Measurements from ENCODE around the gene TMCO5A. TPM values are rescaled to one million over a fixed set of nuclear protein-coding genes. Genes with fewer than 3 reads are reported as not detected.

Gene TMCO5A
- total and polyA plus RNA-seq, 2 donors (not counting 3 experiments of a cell fraction or from before 2014, with no cell fraction given) = not detected

DNA sequence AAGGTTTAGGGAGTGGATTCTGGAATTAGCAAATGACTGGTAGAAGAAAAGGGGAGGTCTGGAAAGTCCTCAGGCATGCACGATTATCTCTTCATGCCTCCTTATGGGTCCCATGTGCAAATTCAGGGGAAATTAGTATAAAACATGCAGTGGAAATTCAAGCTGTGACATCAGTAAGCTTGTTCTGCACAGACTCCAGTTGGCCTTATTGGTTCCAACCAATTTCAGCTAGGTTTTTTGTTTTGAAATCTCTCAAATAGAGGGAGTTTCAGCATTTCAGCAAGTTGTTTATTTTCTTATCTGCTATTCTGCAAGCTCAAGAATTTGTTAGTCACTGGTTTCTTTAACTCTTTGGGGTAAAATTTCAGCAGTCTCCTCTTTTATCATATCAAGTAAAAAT is 774 bp upstream of the TMCO5A start:
- no peak overlapping the region for H3K9ac ChIP-seq (replicated peaks; ENCODE audit: extremely low read depth, insufficient read depth, low read length)
- no peak for DNase-seq (ENCODE audit: low read depth, low spot score)
- H2AFZ ChIP-seq (ENCODE audit: low read depth, low read length) = no peak overlapping the region
- H3K36me3 ChIP-seq (ENCODE audit: control insufficient read depth in 2 of 2, extremely low read depth in 1 of 2, insufficient read depth in 2 of 2, low read length in 2 of 2) = no peaks in the 10 kb centered on the region
- H3K9me1 ChIP-seq (replicated peaks; ENCODE audit: control insufficient read depth, extremely low read depth, insufficient read depth, low read length) = no peaks in the 10 kb centered on the region
- intact Hi-C loops (cut with micrococcal nuclease) (no loop called here), dilution Hi-C loops (cut with MboI; ENCODE audit: extremely low pct_ligation_motif_present, low sequenced_read_pairs) (no loop called here)
- FAIRE-seq = no peak
- H3K9me3 ChIP-seq (replicated peaks; ENCODE audit: control insufficient read depth, insufficient read depth, low read length) = no peaks in the 10 kb centered on the region
- BruUV-seq (replicated peaks) = no TSS peak
- ChIA-PET POLR2A (no interaction called here), CTCF (interaction anchor here (1.2 to 1.3 kb wide), 3 partner anchors 9 to 52 kb away, joined by 3 to 4 read pairs (median 3); no protein-coding TSS in a partner anchor)
- no peak overlapping the region for H3K4me3 ChIP-seq (replicated peaks in 1 of 3; ENCODE audit: insufficient read depth in 1 of 3, low read depth in 1 of 3, low read length in 3 of 3)
- no peak overlapping the region for H3K4me2 ChIP-seq (ENCODE audit: insufficient read depth, low read length)
- TF ChIP-seq, protein P1, sequence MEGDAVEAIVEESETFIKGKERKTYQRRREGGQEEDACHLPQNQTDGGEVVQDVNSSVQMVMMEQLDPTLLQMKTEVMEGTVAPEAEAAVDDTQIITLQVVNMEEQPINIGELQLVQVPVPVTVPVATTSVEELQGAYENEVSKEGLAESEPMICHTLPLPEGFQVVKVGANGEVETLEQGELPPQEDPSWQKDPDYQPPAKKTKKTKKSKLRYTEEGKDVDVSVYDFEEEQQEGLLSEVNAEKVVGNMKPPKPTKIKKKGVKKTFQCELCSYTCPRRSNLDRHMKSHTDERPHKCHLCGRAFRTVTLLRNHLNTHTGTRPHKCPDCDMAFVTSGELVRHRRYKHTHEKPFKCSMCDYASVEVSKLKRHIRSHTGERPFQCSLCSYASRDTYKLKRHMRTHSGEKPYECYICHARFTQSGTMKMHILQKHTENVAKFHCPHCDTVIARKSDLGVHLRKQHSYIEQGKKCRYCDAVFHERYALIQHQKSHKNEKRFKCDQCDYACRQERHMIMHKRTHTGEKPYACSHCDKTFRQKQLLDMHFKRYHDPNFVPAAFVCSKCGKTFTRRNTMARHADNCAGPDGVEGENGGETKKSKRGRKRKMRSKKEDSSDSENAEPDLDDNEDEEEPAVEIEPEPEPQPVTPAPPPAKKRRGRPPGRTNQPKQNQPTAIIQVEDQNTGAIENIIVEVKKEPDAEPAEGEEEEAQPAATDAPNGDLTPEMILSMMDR (IDR thresholded peaks at IDR 0.05; ENCODE audit: extremely low read depth in 1 of 2, insufficient read depth in 1 of 2, low read depth in 1 of 2, low read length in 2 of 2) = no peak
- no peak for TF ChIP-seq POLR2A (IDR thresholded peaks at IDR 0.05; ENCODE audit: low read depth, low read length)
- TF ChIP-seq, protein P2, sequence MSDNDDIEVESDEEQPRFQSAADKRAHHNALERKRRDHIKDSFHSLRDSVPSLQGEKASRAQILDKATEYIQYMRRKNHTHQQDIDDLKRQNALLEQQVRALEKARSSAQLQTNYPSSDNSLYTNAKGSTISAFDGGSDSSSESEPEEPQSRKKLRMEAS (IDR thresholded peaks at IDR 0.05; ENCODE audit: insufficient read depth, insufficient read length) = no peak
- no peak for TF ChIP-seq MYC (IDR thresholded peaks at IDR 0.05; ENCODE audit: low read depth, low read length)
- TF ChIP-seq JUN (IDR thresholded peaks at IDR 0.05; ENCODE audit: borderline replicate concordance, insufficient read depth, insufficient read length, low read depth) = no peak
- no peak for TF ChIP-seq FOS (IDR thresholded peaks at IDR 0.05; ENCODE audit: borderline replicate concordance, insufficient read depth, low read length)
- TF ChIP-seq GATA2 (IDR thresholded peaks at IDR 0.05; ENCODE audit: insufficient read depth, insufficient read length, low read depth, low read length) = no peak
- no peak for TF ChIP-seq EZH2 (IDR thresholded peaks at IDR 0.05; ENCODE audit: borderline replicate concordance, low read depth, low read length, severe bottlenecking)
- TF ChIP-seq POLR2AphosphoS5 (IDR thresholded peaks at IDR 0.05; ENCODE audit: insufficient read depth, low read depth, low read length) = no peak
- H3K27ac ChIP-seq (ENCODE audit: insufficient read depth, low read depth, low read length) = no peak overlapping the region
- no peaks in the 10 kb centered on the region for H3K79me2 ChIP-seq (ENCODE audit: control insufficient read depth, insufficient read depth, low read length)
- H4K20me1 ChIP-seq (replicated peaks; ENCODE audit: control insufficient read depth, extremely low read depth, insufficient read depth, low read length) = no peaks in the 10 kb centered on the region
- H3K4me1 ChIP-seq (ENCODE audit: control insufficient read depth, extremely low read depth, insufficient read depth, low read length) = no peaks in the 10 kb centered on the region
- H3K27me3 ChIP-seq (ENCODE audit: control insufficient read depth in 2 of 2, insufficient read depth in 2 of 2, low read length in 2 of 2) = peaks cover 2 to 14% of the 10 kb centered on the region in 2 experiments

Data from endothelial cell of umbilical vein (primary cell).